Tibial nerve (tissue), 4 donors: ENCODE measurements around the gene ELOVL4.

ENCODE experiments used
- CTCF ChIP-seq, 5 experiments: fragments of 200-600 bp in 3 of 5; fragments of 450-650 bp in 2 of 5; sonication (generic) in 3 of 5; IDR thresholded peaks; one replicate each; pipeline ENCODE4 v1.5.1; 2016 to 2019; ENCODE audit warnings: antibody characterized with exemption in 5 of 5, mild to moderate bottlenecking in 3 of 5, moderate library complexity in 2 of 5
- EP300 ChIP-seq, 2 donors: sonication (generic); formaldehyde crosslinking; IDR thresholded peaks; one replicate each; pipeline ENCODE4 v1.6.1; 2017; ENCODE audit warnings: antibody characterized with exemption in 2 of 2, mild to moderate bottlenecking in 1 of 2
- POLR2A ChIP-seq, 2 donors: fragments of 450-650 bp; IDR thresholded peaks; one replicate each; pipeline ENCODE4 v1.6.1; 2017; ENCODE audit warnings: antibody characterized with exemption in 2 of 2, mild to moderate bottlenecking in 2 of 2, moderate library complexity in 2 of 2

GRCh38 chr6:79898076-79898475 is 49.3 kb downstream of the ELOVL4 start:
- TF ChIP-seq CTCF (IDR thresholded peaks at IDR 0.05) (no peak), POLR2A (IDR thresholded peaks at IDR 0.05) (no peak), EP300 (IDR thresholded peaks at IDR 0.05) (no peak)
